Retinal pigment epithelial cell (primary cell): Measurements from ENCODE around the gene PBX4.
"Not testable (repeated sequence)": the region's sequence is repeated elsewhere in the genome, so short reads cannot be mapped to it uniquely, and the experiment has no call there.

Experiments
- DNase-seq: peaks from one replicate; pipeline ENCODE4 v3.0.0-alpha.2; 2010; ENCODE audit warnings: low read depth
- H3K4me3 ChIP-seq: 2 replicates; pipeline ENCODE4 v1.5.1; 2011; ENCODE audit warnings: mild to moderate bottlenecking, low read length, control low read depth, moderate library complexity
- TF ChIP-seq, protein P1 (sequence below): conservative IDR thresholded peaks from 2 replicates; pipeline ENCODE4 v1.5.1; 2011; ENCODE audit warnings: low read depth, low read length, control low read depth, inconsistent platforms

Gene PBX4

DNA sequence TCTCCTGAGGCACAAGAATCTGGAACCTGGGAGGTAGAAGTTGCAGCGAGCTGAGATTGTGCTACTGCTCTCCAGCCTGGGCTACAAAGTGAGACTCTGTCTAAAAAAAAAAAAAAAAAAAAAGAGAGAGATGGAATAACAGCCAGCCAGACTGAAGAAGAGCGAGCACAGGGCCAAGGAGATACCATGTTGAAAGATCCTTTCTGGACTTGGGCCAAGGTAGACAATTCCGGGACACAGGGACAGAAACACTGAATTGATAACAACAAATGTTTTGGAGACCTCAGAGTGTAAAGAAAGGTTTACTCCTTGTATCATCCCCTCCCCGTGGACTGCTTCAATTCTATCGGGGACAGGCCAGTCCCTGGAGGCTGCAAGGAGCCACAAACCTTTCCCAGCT lies 4.9 kb upstream of the PBX4 start:
- DNase-seq: no peak
- TF ChIP-seq, protein P1, sequence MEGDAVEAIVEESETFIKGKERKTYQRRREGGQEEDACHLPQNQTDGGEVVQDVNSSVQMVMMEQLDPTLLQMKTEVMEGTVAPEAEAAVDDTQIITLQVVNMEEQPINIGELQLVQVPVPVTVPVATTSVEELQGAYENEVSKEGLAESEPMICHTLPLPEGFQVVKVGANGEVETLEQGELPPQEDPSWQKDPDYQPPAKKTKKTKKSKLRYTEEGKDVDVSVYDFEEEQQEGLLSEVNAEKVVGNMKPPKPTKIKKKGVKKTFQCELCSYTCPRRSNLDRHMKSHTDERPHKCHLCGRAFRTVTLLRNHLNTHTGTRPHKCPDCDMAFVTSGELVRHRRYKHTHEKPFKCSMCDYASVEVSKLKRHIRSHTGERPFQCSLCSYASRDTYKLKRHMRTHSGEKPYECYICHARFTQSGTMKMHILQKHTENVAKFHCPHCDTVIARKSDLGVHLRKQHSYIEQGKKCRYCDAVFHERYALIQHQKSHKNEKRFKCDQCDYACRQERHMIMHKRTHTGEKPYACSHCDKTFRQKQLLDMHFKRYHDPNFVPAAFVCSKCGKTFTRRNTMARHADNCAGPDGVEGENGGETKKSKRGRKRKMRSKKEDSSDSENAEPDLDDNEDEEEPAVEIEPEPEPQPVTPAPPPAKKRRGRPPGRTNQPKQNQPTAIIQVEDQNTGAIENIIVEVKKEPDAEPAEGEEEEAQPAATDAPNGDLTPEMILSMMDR: no peak
- no peak overlapping the region for H3K4me3 ChIP-seq

DNA sequence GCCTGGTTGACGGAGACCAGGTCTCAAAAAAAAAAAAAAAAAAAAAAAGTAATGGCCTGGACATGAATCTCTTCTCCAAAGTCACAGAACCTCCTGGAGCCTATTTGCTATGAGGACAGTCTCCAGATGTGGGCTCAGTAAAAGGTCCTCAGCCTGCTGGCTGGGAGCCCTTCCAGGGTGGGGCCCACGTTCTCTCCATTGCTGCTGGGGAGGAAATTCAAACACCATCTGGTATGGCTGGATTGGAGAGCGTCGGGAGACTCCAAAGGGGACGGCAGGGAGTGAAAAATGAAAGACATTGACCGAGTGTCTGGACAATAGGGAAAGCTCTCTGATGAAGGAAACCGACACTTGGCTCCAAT lies 1.3 kb upstream of the PBX4 start:
- no peak overlapping the region for H3K4me3 ChIP-seq
- TF ChIP-seq, protein P1: no peak
- DNase-seq: no peak

DNA sequence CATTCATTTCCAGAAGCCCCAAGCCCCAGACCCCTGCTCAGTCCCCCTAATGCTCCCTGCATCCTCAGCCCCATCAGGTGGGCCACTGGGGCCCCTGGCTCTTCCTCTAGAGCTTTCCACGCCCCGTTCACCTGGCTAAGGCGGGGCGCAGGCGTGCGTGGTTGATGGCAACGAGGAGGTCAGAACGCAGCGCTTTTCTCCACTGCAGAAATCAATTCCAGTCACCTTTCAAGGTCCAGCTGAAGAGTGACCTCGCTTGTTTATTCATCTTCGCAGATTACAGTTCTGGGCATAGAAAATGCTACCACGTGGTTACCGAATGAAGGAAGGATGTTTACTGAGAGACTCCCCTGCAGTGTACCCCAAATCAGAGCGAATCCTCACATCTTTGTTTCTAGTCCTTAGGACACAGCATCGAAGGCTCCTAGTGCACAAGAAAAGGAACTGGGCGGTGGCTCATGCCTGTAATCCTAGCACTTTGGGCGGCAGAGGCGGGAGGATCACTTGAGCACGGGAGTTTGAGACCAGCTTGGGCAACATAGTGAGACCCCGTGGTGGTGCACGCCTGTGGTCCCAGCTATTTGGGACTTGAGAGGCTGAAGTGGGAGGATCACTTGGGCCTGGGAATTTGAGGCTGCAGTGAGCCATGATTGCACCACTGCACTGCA lies 828 bp upstream of the PBX4 start:
- TF ChIP-seq, protein P1: no peak
- no peak for DNase-seq

DNA sequence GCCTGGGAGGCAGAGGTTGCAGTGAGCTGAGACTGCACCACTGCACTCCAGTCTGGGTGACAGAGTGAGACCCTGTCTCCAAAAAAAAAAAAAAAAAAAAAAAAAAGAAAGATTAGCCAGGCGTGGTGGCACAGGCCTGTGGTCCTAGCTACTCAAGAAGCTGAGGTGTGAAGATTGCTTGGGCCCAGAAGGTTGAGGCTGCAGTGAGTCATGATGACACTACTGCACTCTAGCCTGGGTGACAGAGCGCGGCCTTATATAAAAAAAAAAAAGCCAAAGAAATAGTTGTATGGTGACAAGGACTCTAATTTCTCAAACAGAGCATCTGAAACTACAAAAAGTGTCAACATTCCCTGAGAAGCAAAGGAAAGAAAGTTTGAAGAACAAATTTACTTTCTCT lies 3.4 kb downstream of the PBX4 start:
- DNase-seq: no peak
- TF ChIP-seq, protein P1: no peak
- no peak overlapping the region for H3K4me3 ChIP-seq

More for the DNA sequence above, 828 bp upstream of the PBX4 start:
- H3K4me3 ChIP-seq: peak overlapping the region; percentile 49

DNA sequence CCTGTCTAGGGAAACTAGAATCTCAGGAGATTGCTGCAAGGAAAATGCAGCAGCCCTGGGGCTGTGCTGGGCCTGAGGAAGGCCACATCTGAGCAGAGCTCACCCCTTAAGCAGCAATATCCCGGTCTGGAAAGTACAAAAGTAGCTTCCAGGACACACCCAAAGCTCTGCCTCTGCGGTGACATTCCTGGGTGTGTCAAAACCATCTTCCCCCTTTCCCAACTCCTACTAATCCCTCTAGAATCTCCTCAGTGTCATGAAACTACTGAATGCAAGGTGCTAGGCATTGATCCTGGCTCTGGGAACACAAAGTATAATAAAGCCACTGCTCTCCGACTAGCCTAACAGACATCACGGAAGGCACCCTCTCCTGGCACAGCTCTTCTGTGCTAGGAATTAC lies 5.0 kb downstream of the PBX4 start:
- peak; percentile 20 for DNase-seq
- no peak overlapping the region for H3K4me3 ChIP-seq
- TF ChIP-seq, protein P1: no peak

DNA sequence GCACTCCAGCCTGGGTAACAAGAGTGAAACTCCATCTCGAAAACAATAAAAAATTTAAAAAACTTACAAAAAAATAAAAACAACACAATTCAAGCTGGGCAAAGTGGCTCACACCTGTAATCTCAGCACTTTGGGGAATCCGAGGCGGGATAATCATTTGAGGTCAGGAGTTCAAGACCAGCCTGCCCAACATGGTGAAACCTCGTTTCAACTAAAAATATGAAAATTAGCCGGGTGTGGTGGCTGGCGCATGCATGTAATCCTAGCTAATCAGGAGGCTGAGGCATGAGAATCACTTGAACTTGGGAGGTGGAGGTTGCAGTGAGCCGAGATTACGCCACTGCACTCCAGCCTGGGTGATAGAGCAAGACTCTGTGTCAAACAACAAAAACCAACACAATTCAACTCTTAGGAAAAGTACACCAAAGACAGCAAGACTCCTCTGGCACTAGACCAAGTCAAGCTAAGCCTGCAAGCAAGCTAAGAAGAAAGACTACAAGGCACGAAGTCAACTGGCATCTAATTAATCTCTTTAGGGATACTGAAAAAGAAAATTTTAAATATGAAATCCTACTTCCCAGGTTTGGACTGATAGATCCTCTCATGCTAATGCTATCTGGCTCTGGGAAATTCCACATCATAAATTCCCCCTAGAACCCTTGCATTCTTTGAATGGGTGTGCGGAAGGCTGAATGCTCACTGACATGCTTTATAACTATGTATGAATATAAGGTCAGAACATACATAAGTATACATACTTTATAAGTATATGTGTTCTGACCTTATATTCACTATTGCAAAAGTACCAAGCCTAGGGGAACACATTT lies 7.9 kb downstream of the PBX4 start:
- peak; percentile 77 for DNase-seq
- TF ChIP-seq, protein P1: no peak
- no peak overlapping the region for H3K4me3 ChIP-seq

DNA sequence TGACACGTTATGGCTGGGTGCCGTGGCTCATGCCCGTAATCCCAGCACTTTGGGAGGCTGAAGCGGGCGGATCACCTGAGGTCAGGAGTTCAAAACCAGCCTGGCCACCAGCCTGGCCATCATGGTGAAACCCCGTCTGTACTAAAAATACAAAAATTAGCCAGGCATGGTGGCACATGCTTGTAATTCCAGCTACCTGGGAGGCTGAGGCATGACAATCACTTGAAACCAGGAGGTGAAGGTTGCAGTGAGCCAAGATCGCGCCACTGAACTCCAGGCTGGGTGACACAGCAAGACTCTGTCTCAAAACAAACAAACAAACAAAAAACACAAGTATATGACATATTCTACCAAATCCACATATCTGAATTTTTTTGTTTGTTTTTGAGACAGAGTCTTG lies 11.8 kb downstream of the PBX4 start:
- not testable (repeated sequence) for DNase-seq, H3K4me3 ChIP-seq
